Stimulated activated CD4-positive, alpha-beta T cell treated with anti-CD3 and anti-CD28 coated beads, TNF-alpha, amount 100 ng/mL, for 4 hours (primary cell): ENCODE measurements around the gene SPATA31E1.
"Not testable (repeated sequence)": the region's sequence is repeated elsewhere in the genome, so short reads cannot be mapped to it uniquely, and the experiment has no call there.

Experiments
- DNase-seq, 3 experiments: peaks; one replicate each; pipeline ENCODE4 v3.0.0-alpha.2; 2020; ENCODE audit warnings: low read depth in 3 of 3

SPATA31E1 gene

GRCh38 chr9:87924851-87925250 lies 42.2 kb downstream of the SPATA31E1 start:
- not testable (repeated sequence) for DNase-seq

GRCh38 chr9:87929152-87929551 lies 46.5 kb downstream of the SPATA31E1 start:
- DNase-seq: not testable (repeated sequence)

GRCh38 chr9:87934444-87934843 lies 51.8 kb downstream of the SPATA31E1 start:
- DNase-seq: not testable (repeated sequence)

GRCh38 chr9:87937352-87937751 lies 54.7 kb downstream of the SPATA31E1 start:
- not testable (repeated sequence) for DNase-seq

GRCh38 chr9:87937918-87938317 lies 55.2 kb downstream of the SPATA31E1 start:
- DNase-seq: not testable (repeated sequence)

GRCh38 chr9:87938336-87938735 lies 55.7 kb downstream of the SPATA31E1 start:
- not testable (repeated sequence) for DNase-seq
